ENCODE measurements around the gene AGO4. TPM values are rescaled to one million over a fixed set of nuclear protein-coding genes. Genes with fewer than 3 reads are reported as not detected.

The AGO4 gene
- total RNA-seq, 1 experiment from 2014 or later, result 5.2 TPM

- ChIA-PET CTCF (interaction anchor here (0.5 to 0.6 kb wide), 2 partner anchors 53 to 168 kb away, joined by 3 to 5 read pairs; no protein-coding TSS in a partner anchor), POLR2A (interaction anchor here (0.5 to 0.6 kb wide), 2 partner anchors 74 to 404 kb away, joined by 3 to 4 read pairs; no protein-coding TSS in a partner anchor)
- TF ChIP-seq, protein P1, sequence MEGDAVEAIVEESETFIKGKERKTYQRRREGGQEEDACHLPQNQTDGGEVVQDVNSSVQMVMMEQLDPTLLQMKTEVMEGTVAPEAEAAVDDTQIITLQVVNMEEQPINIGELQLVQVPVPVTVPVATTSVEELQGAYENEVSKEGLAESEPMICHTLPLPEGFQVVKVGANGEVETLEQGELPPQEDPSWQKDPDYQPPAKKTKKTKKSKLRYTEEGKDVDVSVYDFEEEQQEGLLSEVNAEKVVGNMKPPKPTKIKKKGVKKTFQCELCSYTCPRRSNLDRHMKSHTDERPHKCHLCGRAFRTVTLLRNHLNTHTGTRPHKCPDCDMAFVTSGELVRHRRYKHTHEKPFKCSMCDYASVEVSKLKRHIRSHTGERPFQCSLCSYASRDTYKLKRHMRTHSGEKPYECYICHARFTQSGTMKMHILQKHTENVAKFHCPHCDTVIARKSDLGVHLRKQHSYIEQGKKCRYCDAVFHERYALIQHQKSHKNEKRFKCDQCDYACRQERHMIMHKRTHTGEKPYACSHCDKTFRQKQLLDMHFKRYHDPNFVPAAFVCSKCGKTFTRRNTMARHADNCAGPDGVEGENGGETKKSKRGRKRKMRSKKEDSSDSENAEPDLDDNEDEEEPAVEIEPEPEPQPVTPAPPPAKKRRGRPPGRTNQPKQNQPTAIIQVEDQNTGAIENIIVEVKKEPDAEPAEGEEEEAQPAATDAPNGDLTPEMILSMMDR (IDR thresholded peaks at IDR 0.05; ENCODE audit: unreplicated experiment), result no peak
- peaks cover 34% of the 10 kb centered on the region for H3K36me3 Mint-ChIP-seq (ENCODE audit: insufficient read depth, unreplicated experiment)
- DNase-seq (ENCODE audit: unreplicated experiment), result no peak
- H3K4me1 Mint-ChIP-seq (ENCODE audit: insufficient read depth, unreplicated experiment), result no peaks in the 10 kb centered on the region
- intact Hi-C loops (cut with micrococcal nuclease), result no loop called here
- H3K9me3 Mint-ChIP-seq (ENCODE audit: unreplicated experiment), result no peaks in the 10 kb centered on the region
- H3K27ac Mint-ChIP-seq (ENCODE audit: low read depth, unreplicated experiment), result no peak overlapping the region
- H3K4me3 Mint-ChIP-seq (ENCODE audit: unreplicated experiment), result no peak overlapping the region
- no TSS peak for BruUV-seq (replicated peaks)
- no peaks in the 10 kb centered on the region for H3K27me3 Mint-ChIP-seq (ENCODE audit: insufficient read depth, unreplicated experiment)
These were observed 43.5 kb downstream of the AGO4 start for GRCh38 chr1:35851132-35851869.

DNA sequence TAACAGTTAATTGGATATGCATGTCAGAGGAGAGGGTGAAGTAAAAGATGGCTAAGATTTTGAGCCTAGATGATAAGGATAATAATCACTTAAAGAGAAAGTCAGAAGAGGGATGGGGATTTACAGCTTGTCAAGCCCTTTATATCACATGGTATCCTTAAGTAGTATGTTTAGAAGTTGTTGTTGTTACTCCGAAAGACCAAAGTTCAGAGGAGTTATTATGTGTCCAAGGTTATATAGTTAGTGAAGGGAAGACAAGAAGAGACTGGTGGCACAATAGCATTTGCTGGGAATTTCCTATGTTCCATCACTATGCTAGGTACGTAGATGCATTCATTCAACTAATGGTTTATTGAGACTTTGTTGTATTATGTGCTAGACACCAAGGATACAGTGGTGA lies 44.4 kb downstream of the AGO4 start:
- intact Hi-C loops (cut with micrococcal nuclease), result no loop called here
- Mint-ChIP-seq H3K27me3 (ENCODE audit: insufficient read depth, unreplicated experiment) (no peaks in the 10 kb centered on the region), H3K9me3 (ENCODE audit: unreplicated experiment) (no peaks in the 10 kb centered on the region), H3K36me3 (ENCODE audit: insufficient read depth, unreplicated experiment) (peaks cover 34% of the 10 kb centered on the region), H3K4me1 (ENCODE audit: insufficient read depth, unreplicated experiment) (no peaks in the 10 kb centered on the region), H3K27ac (ENCODE audit: low read depth, unreplicated experiment) (no peak overlapping the region), H3K4me3 (ENCODE audit: unreplicated experiment) (no peak overlapping the region)
- no peak for DNase-seq (ENCODE audit: unreplicated experiment)
- TF ChIP-seq, protein P1 (IDR thresholded peaks at IDR 0.05; ENCODE audit: unreplicated experiment), result no peak
- no TSS peak for BruUV-seq (replicated peaks)
- ChIA-PET POLR2A (interaction anchor here (0.5 kb wide), 1 partner anchor 75 kb away, joined by 3 read pairs; no protein-coding TSS in a partner anchor), CTCF (no interaction called here)

- Mint-ChIP-seq H3K27ac (ENCODE audit: low read depth, unreplicated experiment) (no peak overlapping the region), H3K36me3 (ENCODE audit: insufficient read depth, unreplicated experiment) (peaks cover 34% of the 10 kb centered on the region), H3K4me3 (ENCODE audit: unreplicated experiment) (no peak overlapping the region), H3K9me3 (ENCODE audit: unreplicated experiment) (no peaks in the 10 kb centered on the region), H3K4me1 (ENCODE audit: insufficient read depth, unreplicated experiment) (no peaks in the 10 kb centered on the region), H3K27me3 (ENCODE audit: insufficient read depth, unreplicated experiment) (no peaks in the 10 kb centered on the region)
- DNase-seq (ENCODE audit: unreplicated experiment), result no peak
- no TSS peak for BruUV-seq (replicated peaks)
- ChIA-PET CTCF (interaction anchor here (1.4 kb wide), 1 partner anchor 28 kb away, joined by 3 read pairs; the partner anchor contains the start of gene AGO1), POLR2A (no interaction called here)
- intact Hi-C loops (cut with micrococcal nuclease), result no loop called here
- TF ChIP-seq, protein P1 (IDR thresholded peaks at IDR 0.05; ENCODE audit: unreplicated experiment), result no peak
These were observed 47.3 kb downstream of the AGO4 start for GRCh38 chr1:35854989-35855700.

DNA sequence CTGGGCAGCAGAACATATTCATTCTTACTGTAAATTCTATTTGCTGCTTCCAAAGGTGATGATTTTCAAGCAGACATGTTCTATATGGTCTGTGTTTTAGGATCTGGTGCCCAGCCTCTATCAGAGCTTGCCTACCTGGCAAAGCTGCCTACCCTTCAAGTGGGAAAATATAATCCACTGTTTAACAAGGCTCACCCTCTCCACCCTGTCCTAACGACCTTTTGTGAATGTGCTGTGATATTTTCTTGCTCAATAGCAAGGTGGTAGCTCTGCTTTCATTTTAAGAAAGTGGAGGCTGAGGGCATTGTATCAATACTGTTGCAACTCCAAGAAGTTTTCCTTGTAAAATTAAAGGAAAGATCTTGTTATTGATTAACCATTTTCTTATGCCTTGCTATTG lies 49.1 kb downstream of the AGO4 start:
- DNase-seq (ENCODE audit: unreplicated experiment), result no peak
- TF ChIP-seq, protein P1 (IDR thresholded peaks at IDR 0.05; ENCODE audit: unreplicated experiment), result no peak
- no TSS peak for BruUV-seq (replicated peaks)
- no peaks in the 10 kb centered on the region for H3K9me3 Mint-ChIP-seq (ENCODE audit: unreplicated experiment)
- no peak overlapping the region for H3K27ac Mint-ChIP-seq (ENCODE audit: low read depth, unreplicated experiment)
- CTCF ChIA-PET, result interaction anchor here (0.7 to 1.4 kb wide), 2 partner anchors 26 to 49 kb away, joined by 3 read pairs; partner anchors contain the start of gene AGO1
- intact Hi-C loops (cut with micrococcal nuclease), result no loop called here
- no peaks in the 10 kb centered on the region for H3K4me1 Mint-ChIP-seq (ENCODE audit: insufficient read depth, unreplicated experiment)
- POLR2A ChIA-PET, result interaction anchor here (1.1 kb wide), 1 partner anchor 26 kb away, joined by 3 read pairs; the partner anchor contains the start of gene AGO1
- H3K36me3 Mint-ChIP-seq (ENCODE audit: insufficient read depth, unreplicated experiment), result peaks cover 20% of the 10 kb centered on the region
- H3K27me3 Mint-ChIP-seq (ENCODE audit: insufficient read depth, unreplicated experiment), result no peaks in the 10 kb centered on the region
- no peak overlapping the region for H3K4me3 Mint-ChIP-seq (ENCODE audit: unreplicated experiment)

Measured in MCF 10A (cell line).